SK-N-SH (cell line): Measurements from ENCODE around the gene KRTAP4-3. TPM values are rescaled to one million over a fixed set of nuclear protein-coding genes. Genes with fewer than 3 reads are reported as not detected.

Experiments used
- CTCF ChIA-PET: fragments of 300-600, 350-600 bp; formaldehyde crosslinking; extraction: SDS; loops from one replicate; lab custom pipeline; 2021; lab: Yijun Ruan, JAX
- POLR2A ChIA-PET: fragments of 350-600 bp; sonication (Branson Sonifier 250); formaldehyde crosslinking; extraction: SDS; loops from one replicate; lab custom pipeline; 2020; ENCODE audit warnings: antibody characterized with exemption, inconsistent platforms; lab: Yijun Ruan, JAX
- DNase-seq: peaks from one replicate; pipeline ENCODE4 v3.0.0; 2012
- H2AFZ ChIP-seq: fragments of 200-600 bp; sonication (generic); 2 replicates; pipeline ENCODE4 v1.8.1; 2016; ENCODE audit warnings: antibody characterized with exemption, mild to moderate bottlenecking, low read depth
- H3F3A ChIP-seq: fragments of 200-600 bp; sonication (generic); replicated peaks from 2 replicates; pipeline ENCODE3; 2016; ENCODE audit warnings: antibody characterized with exemption, mild to moderate bottlenecking; ENCODE audit not compliant: insufficient read depth
- H3K27ac ChIP-seq, 2 experiments: fragments of 200-500 bp in 1 of 2; fragments of 200-600 bp in 1 of 2; sonication (Bioruptor generic) in 1 of 2; sonication (generic), shearing (Covaris generic) in 1 of 2; 2 replicates each; pipeline versions ENCODE4 v1.5.1 to v1.6.1; 2014 to 2016; ENCODE audit warnings: low read depth in 2 of 2, inconsistent platforms in 1 of 2, low read length in 1 of 2, mild to moderate bottlenecking in 1 of 2, mixed read lengths in 1 of 2
- H3K27me3 ChIP-seq: fragments of 200-600 bp; sonication (generic), shearing (Covaris generic); 2 replicates; pipeline ENCODE4 v1.6.1; 2016; ENCODE audit warnings: mixed run types; ENCODE audit not compliant: insufficient read depth
- H3K36me3 ChIP-seq, 2 experiments: fragments of 200-500 bp in 1 of 2; fragments of 200-600 bp in 1 of 2; sonication (Bioruptor generic) in 1 of 2; sonication (generic) in 1 of 2; replicated peaks in 1 of 2; 2 replicates each; pipeline versions ENCODE3 to v1.5.1; 2014 to 2016; ENCODE audit warnings: low read length in 1 of 2, mild to moderate bottlenecking in 1 of 2; ENCODE audit not compliant: insufficient read depth in 2 of 2, control insufficient read depth in 1 of 2
- H3K4me1 ChIP-seq, 2 experiments: fragments of 200-500 bp in 1 of 2; fragments of 200-600 bp in 1 of 2; sonication (Bioruptor generic) in 1 of 2; sonication (generic), shearing (Covaris generic) in 1 of 2; 2 replicates each; pipeline versions ENCODE4 v1.5.1 to v1.6.1; 2014 to 2016; ENCODE audit warnings: low read depth in 1 of 2, low read length in 1 of 2, mixed run types in 1 of 2; ENCODE audit not compliant: insufficient read depth in 2 of 2, control insufficient read depth in 1 of 2
- H3K4me2 ChIP-seq: fragments of 200-600 bp; sonication (generic), shearing (Covaris generic); 2 replicates; pipeline ENCODE4 v1.6.1; 2017; ENCODE audit warnings: mixed run types
- H3K4me3 ChIP-seq, 2 experiments: fragments of 200-500 bp in 1 of 2; fragments of 200-600 bp in 1 of 2; sonication (Bioruptor generic) in 1 of 2; sonication (generic), shearing (Covaris generic) in 1 of 2; 2 replicates each; pipeline versions ENCODE4 v1.5.1 to v1.8.1; 2014 to 2016; ENCODE audit warnings: low read depth in 2 of 2, inconsistent platforms in 1 of 2, low read length in 1 of 2, mild to moderate bottlenecking in 1 of 2, mixed read lengths in 1 of 2, moderate library complexity in 1 of 2
- H3K79me2 ChIP-seq: fragments of 200-600 bp; sonication (generic); 2 replicates; pipeline ENCODE4 v1.8.1; 2017; ENCODE audit warnings: mild to moderate bottlenecking; ENCODE audit not compliant: insufficient read depth
- H3K9ac ChIP-seq: fragments of 200-600 bp; sonication (generic); 2 replicates; pipeline ENCODE4 v1.6.1; 2017; ENCODE audit warnings: mixed run types
- H3K9me2 ChIP-seq: fragments of 200-600 bp; sonication (generic); 2 replicates; pipeline ENCODE4 v1.6.1; 2017; ENCODE audit warnings: mixed run types
- H3K9me3 ChIP-seq: fragments of 200-600 bp; sonication (generic); 2 replicates; pipeline ENCODE4 v1.6.1; 2017; ENCODE audit warnings: mixed run types, mild to moderate bottlenecking, moderate library complexity
- H4K20me1 ChIP-seq: fragments of 200-600 bp; sonication (generic); 2 replicates; pipeline ENCODE4 v1.6.1; 2017; ENCODE audit warnings: mild to moderate bottlenecking, mixed run types; ENCODE audit not compliant: insufficient read depth
- CHD2 ChIP-seq: fragments of 150-350 bp; IDR thresholded peaks from 2 replicates; pipeline ENCODE4 v1.6.1; 2018; ENCODE audit warnings: low read length; ENCODE audit not compliant: partially characterized antibody
- ELF1 ChIP-seq: IDR thresholded peaks from 2 replicates; pipeline ENCODE4 v1.4.0; 2012
- EP300 ChIP-seq, 2 experiments: IDR thresholded peaks; 2 replicates each; pipeline versions ENCODE4 v1.4.0 to v1.6.1; 2012; ENCODE audit warnings: borderline replicate concordance in 1 of 2, low read depth in 1 of 2, low read length in 1 of 2
- EZH2phosphoT487 ChIP-seq: fragments of 200-600 bp; sonication (generic); IDR thresholded peaks from 2 replicates; pipeline ENCODE4 v1.6.1; 2017; ENCODE audit warnings: low read depth, mixed run types, mild to moderate bottlenecking, antibody characterized with exemption, moderate library complexity, borderline replicate concordance
- FOXM1 ChIP-seq: IDR thresholded peaks from 2 replicates; pipeline ENCODE4 v1.4.0; 2012; ENCODE audit warnings: low read depth, mild to moderate bottlenecking
- GATA2 ChIP-seq: sonication (generic); formaldehyde crosslinking; IDR thresholded peaks from 2 replicates; pipeline ENCODE4 v1.5.0; 2020; ENCODE audit warnings: mild to moderate bottlenecking, missing genetic modification reagents
- MEF2A ChIP-seq: IDR thresholded peaks from 2 replicates; pipeline ENCODE4 v1.4.0; 2012; ENCODE audit warnings: low read depth, borderline replicate concordance
- POLR2AphosphoS5 ChIP-seq: IDR thresholded peaks from 2 replicates; pipeline ENCODE4 v1.6.1; 2012; ENCODE audit warnings: low read depth, low read length
- RAD21 ChIP-seq: IDR thresholded peaks from 2 replicates; pipeline ENCODE4 v1.6.1; 2012; ENCODE audit warnings: mild to moderate bottlenecking, low read length
- RCOR1 ChIP-seq: fragments of 150-350 bp; IDR thresholded peaks from 2 replicates; pipeline ENCODE4 v1.6.1; 2017; ENCODE audit warnings: antibody characterized with exemption, low read length
- RFX5 ChIP-seq: IDR thresholded peaks from 2 replicates; pipeline ENCODE4 v1.6.1; 2012; ENCODE audit warnings: mild to moderate bottlenecking, improper control_type of control experiment, low read length
- SMC3 ChIP-seq: IDR thresholded peaks from 2 replicates; pipeline ENCODE4 v1.6.1; 2012; ENCODE audit warnings: low read depth, low read length, improper control_type of control experiment
- TCF12 ChIP-seq: IDR thresholded peaks from 2 replicates; pipeline ENCODE4 v1.4.0; 2012
- YY1 ChIP-seq: IDR thresholded peaks from 2 replicates; pipeline ENCODE4 v1.4.0; 2012; ENCODE audit warnings: low read depth, mild to moderate bottlenecking
- WGBS: methylation state at CpG from one replicate; pipeline ENCODE4 v1.1.6; 2017; ENCODE audit warnings: low lambda C conversion rate; 5-methylcytosine and 5-hydroxymethylcytosine counted together
- polyA plus RNA-seq, 3 experiments: library from polyadenylated mRNA; depleted of rRNA; stranded (reverse); fragments of >200 nt; gene quantifications; 2 replicates each; pipeline ENCODE4 v1.2.3, GENCODE V29; 2012
- TF ChIP-seq, protein P1 (sequence below): fragments of 150-350 bp; IDR thresholded peaks from 2 replicates; pipeline ENCODE4 v1.6.1; 2016; ENCODE audit warnings: mild to moderate bottlenecking, low read depth, low read length
- TF ChIP-seq, protein P2 (sequence below): IDR thresholded peaks from 2 replicates; pipeline ENCODE4 v1.4.0; 2012; ENCODE audit warnings: low read depth, borderline replicate concordance
- TF ChIP-seq, protein P3 (sequence below): IDR thresholded peaks from 2 replicates; pipeline ENCODE4 v1.4.0; 2012; ENCODE audit warnings: low read depth

Gene KRTAP4-3
- polyA plus RNA-seq, 1 of the 3 experiments (the other 2 are of a cell fraction) = not detected

DNA sequence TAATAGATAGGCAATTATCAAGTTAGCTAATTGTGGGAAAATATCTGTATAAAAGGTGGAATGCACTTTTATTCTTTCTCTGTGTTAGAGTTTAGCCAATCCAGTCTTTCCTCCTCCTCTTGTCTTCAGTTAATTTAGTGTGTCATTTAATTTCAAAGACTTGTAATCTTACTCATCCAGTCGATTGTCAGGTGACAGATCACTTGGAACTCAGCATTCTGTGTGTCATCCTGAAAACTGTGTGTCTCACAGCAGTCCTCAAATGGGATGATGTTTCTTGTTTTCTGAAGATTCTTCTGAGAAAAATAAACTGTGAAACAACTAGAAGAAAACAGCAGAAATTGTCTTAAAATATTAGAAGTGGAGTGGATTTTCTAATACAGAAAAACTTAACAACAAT lies 17.0 kb upstream of the KRTAP4-3 start:
- Histone ChIP-seq H3K4me3 (no peak overlapping the region), H4K20me1 (no peaks in the 10 kb centered on the region), H3F3A (no peaks in the 10 kb centered on the region), H3K4me2 (no peak overlapping the region), H3K36me3 (no peaks in the 10 kb centered on the region), H3K79me2 (no peaks in the 10 kb centered on the region), H2AFZ (no peak overlapping the region), H3K9me2 (no peaks in the 10 kb centered on the region), H3K9me3 (no peaks in the 10 kb centered on the region), H3K27ac (no peak overlapping the region), H3K9ac (no peak overlapping the region), H3K4me1 (no peaks in the 10 kb centered on the region), H3K27me3 (peaks cover 12% of the 10 kb centered on the region; the same call in 1 of the 2 replicates)
- TF ChIP-seq GATA2 (CRISPR knock-in tag) = no peak
- no peak for TF ChIP-seq SMC3
- TF ChIP-seq CHD2 = no peak
- TF ChIP-seq, protein P1, sequence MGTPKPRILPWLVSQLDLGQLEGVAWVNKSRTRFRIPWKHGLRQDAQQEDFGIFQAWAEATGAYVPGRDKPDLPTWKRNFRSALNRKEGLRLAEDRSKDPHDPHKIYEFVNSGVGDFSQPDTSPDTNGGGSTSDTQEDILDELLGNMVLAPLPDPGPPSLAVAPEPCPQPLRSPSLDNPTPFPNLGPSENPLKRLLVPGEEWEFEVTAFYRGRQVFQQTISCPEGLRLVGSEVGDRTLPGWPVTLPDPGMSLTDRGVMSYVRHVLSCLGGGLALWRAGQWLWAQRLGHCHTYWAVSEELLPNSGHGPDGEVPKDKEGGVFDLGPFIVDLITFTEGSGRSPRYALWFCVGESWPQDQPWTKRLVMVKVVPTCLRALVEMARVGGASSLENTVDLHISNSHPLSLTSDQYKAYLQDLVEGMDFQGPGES = no peak
- no peak for TF ChIP-seq FOXM1
- TF ChIP-seq MEF2A = no peak
- TF ChIP-seq RAD21 = no peak
- TF ChIP-seq TCF12 = no peak
- TF ChIP-seq, protein P2, sequence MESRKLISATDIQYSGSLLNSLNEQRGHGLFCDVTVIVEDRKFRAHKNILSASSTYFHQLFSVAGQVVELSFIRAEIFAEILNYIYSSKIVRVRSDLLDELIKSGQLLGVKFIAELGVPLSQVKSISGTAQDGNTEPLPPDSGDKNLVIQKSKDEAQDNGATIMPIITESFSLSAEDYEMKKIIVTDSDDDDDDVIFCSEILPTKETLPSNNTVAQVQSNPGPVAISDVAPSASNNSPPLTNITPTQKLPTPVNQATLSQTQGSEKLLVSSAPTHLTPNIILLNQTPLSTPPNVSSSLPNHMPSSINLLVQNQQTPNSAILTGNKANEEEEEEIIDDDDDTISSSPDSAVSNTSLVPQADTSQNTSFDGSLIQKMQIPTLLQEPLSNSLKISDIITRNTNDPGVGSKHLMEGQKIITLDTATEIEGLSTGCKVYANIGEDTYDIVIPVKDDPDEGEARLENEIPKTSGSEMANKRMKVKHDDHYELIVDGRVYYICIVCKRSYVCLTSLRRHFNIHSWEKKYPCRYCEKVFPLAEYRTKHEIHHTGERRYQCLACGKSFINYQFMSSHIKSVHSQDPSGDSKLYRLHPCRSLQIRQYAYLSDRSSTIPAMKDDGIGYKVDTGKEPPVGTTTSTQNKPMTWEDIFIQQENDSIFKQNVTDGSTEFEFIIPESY = no peak
- TF ChIP-seq RCOR1 = no peak
- TF ChIP-seq POLR2AphosphoS5 = no peak
- TF ChIP-seq, protein P3, sequence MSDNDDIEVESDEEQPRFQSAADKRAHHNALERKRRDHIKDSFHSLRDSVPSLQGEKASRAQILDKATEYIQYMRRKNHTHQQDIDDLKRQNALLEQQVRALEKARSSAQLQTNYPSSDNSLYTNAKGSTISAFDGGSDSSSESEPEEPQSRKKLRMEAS = no peak
- no peak for TF ChIP-seq EZH2phosphoT487
- ChIA-PET CTCF (no interaction called here), POLR2A (no interaction called here)
- 0% methylated on average over 1 of the region's 1 CpG for WGBS
- DNase-seq = no peak

DNA sequence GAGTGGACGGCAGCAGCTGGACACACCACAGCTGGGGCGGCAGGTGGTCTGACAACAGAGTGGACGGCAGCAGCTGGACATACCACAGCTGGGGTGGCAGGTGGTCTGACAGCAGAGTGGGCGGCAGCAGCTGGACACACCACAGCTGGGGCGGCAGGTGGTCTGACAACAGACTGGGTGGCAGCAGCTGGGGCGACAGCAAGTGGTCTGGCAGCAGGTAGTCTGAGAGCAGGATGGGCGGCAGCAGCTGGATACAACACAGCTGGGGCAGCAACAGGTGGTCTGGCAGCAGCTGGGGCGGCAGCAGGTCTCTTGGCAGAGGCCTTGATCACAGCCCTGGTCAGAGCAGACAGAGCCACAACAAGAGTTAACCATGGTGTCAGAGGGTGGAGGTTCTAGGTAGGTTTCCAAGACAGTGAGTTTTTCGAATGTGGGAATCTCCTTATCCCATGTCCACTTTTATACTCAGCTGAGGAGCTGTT lies 16.5 kb upstream of the KRTAP4-3 start, which contains the start of gene KRTAP4-1:
Gene KRTAP4-1 (minus strand): TSS at position 432 of the 482 bp plus-strand sequence. CDS start 57 bp downstream, at position 375.
- Histone ChIP-seq H2AFZ (no peak within 1 kb of the TSS), H3K9ac (no peak within 1 kb of the TSS), H4K20me1 (no peaks in the 10 kb centered on the region), H3K4me3 (no peak within 1 kb of the TSS), H3K79me2 (no peaks in the 10 kb centered on the region), H3K27ac (no peak within 1 kb of the TSS), H3K27me3 (peaks cover 12% of the 10 kb centered on the region; the same call in 1 of the 2 replicates), H3K4me2 (no peak within 1 kb of the TSS), H3K36me3 (no peaks in the 10 kb centered on the region), H3F3A (no peaks in the 10 kb centered on the region), H3K9me3 (no peaks in the 10 kb centered on the region), H3K9me2 (no peaks in the 10 kb centered on the region), H3K4me1 (no peaks in the 10 kb centered on the region)
- ChIA-PET CTCF (no interaction called here), POLR2A (no interaction called here)
- no peak for DNase-seq
- 13% methylated on average over 4 of the region's 9 CpGs for WGBS
- TF ChIP-seq EZH2phosphoT487 = no peak
- TF ChIP-seq YY1 = no peak
- TF ChIP-seq ELF1 = no peak
- no peak for TF ChIP-seq RFX5
- no peak for TF ChIP-seq EP300 (IDR thresholded peaks at IDR 0.05; ENCODE audit: borderline replicate concordance in 1 of 2, low read depth in 1 of 2, low read length in 1 of 2)
